ENCODE data around the gene RPS6KA5.

RPS6KA5 gene

DNA sequence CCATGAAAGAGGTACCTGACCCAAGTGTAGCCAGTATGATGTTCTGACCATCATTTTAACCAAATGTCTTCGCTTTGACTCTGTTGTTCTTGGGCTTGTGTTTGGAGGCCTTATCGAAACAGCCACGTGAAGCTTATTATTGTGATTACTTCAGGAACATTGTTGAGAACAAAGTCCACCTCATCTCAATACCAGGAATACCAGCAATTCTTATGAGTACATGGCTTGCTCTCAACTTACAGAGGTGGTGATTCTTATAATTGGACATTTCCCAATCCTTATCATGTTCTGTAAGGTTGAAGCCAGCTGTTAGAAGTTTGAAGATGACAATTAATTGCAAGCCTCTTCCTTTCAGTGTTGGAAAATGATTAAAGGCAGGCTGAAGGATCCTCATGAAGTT is 21.8 kb upstream of the RPS6KA5 start:
- TF ChIP-seq, protein P1, sequence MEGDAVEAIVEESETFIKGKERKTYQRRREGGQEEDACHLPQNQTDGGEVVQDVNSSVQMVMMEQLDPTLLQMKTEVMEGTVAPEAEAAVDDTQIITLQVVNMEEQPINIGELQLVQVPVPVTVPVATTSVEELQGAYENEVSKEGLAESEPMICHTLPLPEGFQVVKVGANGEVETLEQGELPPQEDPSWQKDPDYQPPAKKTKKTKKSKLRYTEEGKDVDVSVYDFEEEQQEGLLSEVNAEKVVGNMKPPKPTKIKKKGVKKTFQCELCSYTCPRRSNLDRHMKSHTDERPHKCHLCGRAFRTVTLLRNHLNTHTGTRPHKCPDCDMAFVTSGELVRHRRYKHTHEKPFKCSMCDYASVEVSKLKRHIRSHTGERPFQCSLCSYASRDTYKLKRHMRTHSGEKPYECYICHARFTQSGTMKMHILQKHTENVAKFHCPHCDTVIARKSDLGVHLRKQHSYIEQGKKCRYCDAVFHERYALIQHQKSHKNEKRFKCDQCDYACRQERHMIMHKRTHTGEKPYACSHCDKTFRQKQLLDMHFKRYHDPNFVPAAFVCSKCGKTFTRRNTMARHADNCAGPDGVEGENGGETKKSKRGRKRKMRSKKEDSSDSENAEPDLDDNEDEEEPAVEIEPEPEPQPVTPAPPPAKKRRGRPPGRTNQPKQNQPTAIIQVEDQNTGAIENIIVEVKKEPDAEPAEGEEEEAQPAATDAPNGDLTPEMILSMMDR (IDR thresholded peaks at IDR 0.05; ENCODE audit: low read depth, low read length): no peak

DNA sequence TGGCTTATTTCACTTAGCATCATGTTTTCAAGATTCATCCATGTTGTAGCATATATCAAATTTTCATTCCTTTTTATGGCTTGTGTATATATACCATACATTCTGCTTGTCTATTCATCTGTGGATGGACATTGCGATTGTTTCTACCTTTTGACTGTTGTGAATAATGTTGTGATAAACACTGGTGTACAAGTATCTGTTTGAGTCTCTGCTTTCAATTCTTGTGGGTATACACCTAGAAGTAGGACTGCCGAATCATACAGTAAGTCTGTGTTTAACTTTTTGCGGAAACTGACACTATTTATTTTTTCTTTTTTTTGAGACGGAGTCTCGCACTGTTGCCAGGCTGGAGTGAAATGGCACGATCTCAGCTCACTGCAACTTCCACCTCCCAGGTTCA is 19.6 kb upstream of the RPS6KA5 start:
- TF ChIP-seq, protein P1 (IDR thresholded peaks at IDR 0.05; ENCODE audit: low read depth, low read length): no peak
- H3K4me3 ChIP-seq (ENCODE audit: low read depth, low read length): no peak overlapping the region

More for the DNA sequence above, 21.8 kb upstream of the RPS6KA5 start:
- H3K4me3 ChIP-seq (ENCODE audit: low read depth, low read length): no peak overlapping the region

DNA sequence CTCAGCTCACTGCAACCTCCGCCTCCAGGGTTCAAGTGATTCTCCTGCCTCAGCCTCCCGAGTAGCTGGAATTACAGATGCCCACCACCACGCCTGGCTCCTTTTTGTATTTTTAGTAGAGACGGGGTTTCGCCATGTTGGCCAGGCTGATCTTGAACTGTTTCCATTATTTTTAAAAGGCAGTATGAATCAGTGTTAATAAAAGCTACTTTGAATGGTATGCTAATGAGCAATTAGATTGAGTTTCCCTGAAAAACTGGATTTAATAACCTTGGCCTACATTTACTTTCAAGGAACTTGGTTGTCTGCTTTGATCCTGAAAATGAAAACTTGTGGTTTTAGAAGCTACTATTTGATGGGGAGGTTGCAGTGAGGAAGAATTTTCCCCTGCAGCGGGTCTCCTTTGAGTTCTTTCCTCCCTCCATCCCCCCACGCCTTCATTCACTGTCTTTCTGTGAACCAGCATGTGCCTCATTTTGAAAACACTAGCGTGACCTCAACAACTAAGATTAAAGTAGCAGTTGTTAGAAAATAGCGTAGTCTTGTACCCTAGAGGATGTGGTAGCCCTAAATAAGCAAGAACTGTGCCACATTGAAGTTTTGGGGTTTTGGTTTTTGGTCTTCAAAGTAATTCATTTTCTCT is 17.8 kb upstream of the RPS6KA5 start:
- H3K4me3 ChIP-seq (ENCODE audit: low read depth, low read length): no peak overlapping the region
- TF ChIP-seq, protein P1 (IDR thresholded peaks at IDR 0.05; ENCODE audit: low read depth, low read length): no peak

DNA sequence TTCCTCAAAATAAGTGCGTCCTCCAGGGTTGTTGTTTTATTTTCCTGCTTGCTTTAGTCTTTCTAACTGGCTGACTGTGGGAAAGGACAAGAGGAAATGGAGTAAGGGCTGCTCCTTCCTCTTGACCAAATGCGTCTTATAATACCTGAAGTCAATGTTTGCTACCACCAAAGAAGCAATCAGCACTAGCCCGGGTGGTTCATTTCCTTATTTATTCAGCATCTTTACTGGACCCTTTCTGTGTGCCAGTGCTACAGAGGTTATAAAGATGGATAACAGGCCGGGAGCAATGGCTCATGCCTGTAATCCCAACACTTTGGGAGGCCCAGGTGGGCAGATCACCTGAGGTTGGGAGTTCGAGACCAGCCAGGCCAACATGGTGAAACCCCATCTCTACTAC is 15.1 kb upstream of the RPS6KA5 start:
- TF ChIP-seq, protein P1 (IDR thresholded peaks at IDR 0.05; ENCODE audit: low read depth, low read length): no peak
- H3K4me3 ChIP-seq (ENCODE audit: low read depth, low read length): no peak overlapping the region

- no peak overlapping the region for H3K4me3 ChIP-seq (ENCODE audit: low read depth, low read length)
- TF ChIP-seq, protein P1 (IDR thresholded peaks at IDR 0.05; ENCODE audit: low read depth, low read length): no peak
Observed at GRCh38 chr14:91070572-91070971, 10.1 kb upstream of the RPS6KA5 start.

DNA sequence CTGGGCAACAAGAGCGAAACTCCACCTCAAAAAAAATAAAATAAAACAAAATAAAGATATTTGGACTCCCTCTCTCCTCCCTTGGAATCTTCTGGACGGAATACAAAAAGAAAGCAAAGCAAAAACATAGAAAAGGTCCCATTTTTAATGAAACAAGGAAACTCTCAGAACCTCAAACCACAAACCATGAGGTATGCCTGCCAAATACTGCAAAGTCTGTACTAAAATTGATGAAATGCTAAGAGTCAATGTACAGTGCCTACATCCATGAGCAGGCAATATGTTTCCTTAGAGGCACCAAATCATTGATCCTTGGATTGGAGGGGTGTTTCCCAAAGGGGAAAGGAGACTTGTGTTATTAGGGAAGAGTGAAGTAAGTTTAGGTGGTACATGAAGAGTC is 8.2 kb upstream of the RPS6KA5 start:
- TF ChIP-seq, protein P1 (IDR thresholded peaks at IDR 0.05; ENCODE audit: low read depth, low read length): no peak
- H3K4me3 ChIP-seq (ENCODE audit: low read depth, low read length): no peak overlapping the region

DNA sequence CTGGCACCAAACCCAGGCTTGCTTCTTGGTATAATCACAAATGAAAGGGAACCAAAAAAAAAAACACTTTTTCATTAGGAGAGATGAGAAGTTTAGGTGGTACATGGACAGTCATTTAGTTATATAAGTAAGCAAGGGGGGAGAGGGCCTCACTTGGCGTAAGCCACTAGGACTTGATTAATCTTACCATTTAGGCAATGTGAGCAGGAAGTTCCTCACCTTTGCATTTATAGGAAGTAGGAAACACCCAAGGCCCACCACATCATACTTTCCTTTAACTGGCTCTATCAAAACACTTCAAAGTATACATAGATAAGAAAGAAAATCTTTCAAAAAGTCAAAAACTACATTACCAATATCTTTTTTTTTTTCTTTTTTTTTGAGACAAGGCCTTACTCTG is 6.7 kb upstream of the RPS6KA5 start:
- TF ChIP-seq, protein P1 (IDR thresholded peaks at IDR 0.05; ENCODE audit: low read depth, low read length): no peak
- no peak overlapping the region for H3K4me3 ChIP-seq (ENCODE audit: low read depth, low read length)

Data from WI38 (cell line).